ENCODE measurements around the gene OSBP2.
A peak's percentile ranks its signal among the peaks of the same experiment; 100 is the strongest.
"Not testable (repeated sequence)": the region's sequence is repeated elsewhere in the genome, so short reads cannot be mapped to it uniquely, and the experiment has no call there.

OSBP2 gene

GRCh38 chr22:30679895-30680690 is 14.6 kb upstream of the OSBP2 start:
- not testable (repeated sequence) for DNase-seq

- DNase-seq, result no peak
Measured at GRCh38 chr22:30680991-30681770, 13.5 kb upstream of the OSBP2 start.

DNA sequence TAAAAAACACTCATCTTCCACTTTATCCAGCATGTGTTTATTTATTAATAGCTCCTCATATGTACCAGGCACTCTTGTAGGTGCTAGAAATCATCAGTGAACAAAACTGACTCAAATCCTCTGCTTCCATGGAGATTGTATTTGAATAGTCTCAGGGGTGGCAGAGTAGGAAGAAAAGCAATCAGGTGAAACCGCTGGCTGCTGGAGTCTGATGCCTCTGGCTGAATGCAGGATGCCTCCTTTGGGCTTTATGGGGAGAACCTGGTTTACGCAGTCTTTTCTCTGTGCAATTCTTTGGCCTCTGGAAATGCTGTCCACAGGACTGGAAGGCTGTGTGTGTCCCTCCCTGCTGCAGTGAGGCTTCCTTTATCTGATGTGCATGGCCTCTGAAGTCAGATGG is 12.8 kb upstream of the OSBP2 start:
- no peak for DNase-seq

DNA sequence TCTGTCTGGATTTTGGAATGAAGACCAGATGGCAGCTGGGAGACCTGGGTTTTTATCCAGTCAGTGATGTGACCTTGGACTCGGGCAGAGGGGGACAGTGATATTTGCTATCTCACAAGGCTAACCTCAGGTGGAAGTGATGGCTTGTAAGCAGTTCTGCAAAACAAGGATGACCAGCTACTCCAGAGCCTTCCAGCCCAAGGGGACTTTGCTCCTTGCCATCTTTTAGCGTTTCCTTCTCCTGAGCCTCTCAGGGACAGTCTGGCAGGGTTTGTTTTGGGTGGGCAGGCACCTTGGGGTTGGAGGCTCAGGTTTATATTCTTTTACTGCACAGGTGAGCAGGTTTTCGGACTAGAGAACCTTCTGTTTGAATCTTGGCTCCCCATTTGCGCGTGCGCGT is 9.5 kb upstream of the OSBP2 start:
- DNase-seq, result no peak

DNA sequence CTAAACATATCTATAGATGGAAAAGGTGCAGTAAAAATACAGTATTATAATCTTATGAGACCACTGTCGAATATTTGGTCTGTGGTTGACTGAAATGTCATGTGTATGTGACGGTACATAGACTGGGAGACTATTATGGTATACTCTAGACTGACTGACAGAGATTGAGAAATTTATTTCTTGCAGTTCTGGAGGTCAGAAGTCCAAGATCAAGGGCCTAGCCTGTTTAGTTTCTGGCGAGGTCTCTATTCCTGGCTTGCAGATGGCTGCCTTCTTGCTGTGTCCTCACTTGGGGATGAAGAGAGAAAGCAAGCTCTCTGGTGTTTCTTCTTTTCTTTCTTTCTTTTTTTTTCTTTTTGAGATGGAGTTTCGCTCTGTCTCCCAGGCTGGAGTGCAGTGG is 7.3 kb upstream of the OSBP2 start:
- no peak for DNase-seq

- DNase-seq, result no peak
Measured at GRCh38 chr22:30689622-30690021, 5.1 kb upstream of the OSBP2 start.

- DNase-seq, result no peak
Measured at GRCh38 chr22:30691204-30691603, 3.5 kb upstream of the OSBP2 start.

DNA sequence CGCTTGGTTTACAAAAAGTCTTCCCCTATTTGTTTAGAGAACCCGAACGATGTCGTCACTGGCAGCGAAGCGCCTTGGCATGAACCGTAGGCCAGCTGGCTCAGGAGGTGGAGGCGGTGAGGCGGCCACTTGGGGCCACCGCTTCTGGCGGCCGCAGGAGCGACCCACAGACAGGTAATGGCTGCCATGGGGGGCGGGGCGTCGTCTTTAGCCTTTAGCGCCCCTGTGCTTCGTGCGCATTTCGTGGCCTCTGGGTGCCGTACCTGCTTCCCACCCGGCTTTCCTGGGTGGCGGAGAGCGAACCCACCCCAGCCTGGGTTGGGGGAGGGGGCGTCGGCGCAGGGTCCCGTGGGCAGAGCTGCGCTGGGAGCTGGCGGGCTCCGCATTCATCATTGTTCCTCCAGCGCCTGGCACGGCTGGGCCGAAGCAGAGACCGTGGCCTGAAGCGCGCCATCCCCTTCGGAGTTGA is 469 bp upstream of the OSBP2 start:
- peak; percentile 10 to 30 (median 18) for DNase-seq

DNA sequence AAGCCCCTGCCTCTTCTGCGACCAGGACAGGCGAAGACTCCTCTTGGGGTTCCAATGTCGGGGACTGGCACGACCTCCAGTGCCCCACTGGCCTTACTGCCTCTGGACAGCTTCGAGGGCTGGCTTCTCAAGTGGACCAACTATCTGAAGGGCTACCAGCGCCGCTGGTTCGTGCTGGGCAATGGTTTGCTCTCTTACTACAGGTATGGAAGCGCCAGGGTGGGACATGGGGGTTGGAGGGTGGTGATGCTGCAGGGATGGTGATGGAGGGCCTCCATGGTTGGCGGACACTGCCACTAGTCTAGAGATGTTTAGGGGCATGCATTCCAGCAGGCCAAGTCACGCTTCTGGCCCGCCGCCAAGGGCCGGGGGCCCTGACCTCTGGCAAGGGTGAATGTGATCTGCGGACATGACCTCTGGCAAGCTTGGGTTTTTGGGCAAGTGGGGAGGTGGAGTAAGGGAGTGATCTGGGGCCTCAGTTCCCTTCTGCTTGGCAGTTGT is 727 bp downstream of the OSBP2 start:
- DNase-seq, result no peak

DNA sequence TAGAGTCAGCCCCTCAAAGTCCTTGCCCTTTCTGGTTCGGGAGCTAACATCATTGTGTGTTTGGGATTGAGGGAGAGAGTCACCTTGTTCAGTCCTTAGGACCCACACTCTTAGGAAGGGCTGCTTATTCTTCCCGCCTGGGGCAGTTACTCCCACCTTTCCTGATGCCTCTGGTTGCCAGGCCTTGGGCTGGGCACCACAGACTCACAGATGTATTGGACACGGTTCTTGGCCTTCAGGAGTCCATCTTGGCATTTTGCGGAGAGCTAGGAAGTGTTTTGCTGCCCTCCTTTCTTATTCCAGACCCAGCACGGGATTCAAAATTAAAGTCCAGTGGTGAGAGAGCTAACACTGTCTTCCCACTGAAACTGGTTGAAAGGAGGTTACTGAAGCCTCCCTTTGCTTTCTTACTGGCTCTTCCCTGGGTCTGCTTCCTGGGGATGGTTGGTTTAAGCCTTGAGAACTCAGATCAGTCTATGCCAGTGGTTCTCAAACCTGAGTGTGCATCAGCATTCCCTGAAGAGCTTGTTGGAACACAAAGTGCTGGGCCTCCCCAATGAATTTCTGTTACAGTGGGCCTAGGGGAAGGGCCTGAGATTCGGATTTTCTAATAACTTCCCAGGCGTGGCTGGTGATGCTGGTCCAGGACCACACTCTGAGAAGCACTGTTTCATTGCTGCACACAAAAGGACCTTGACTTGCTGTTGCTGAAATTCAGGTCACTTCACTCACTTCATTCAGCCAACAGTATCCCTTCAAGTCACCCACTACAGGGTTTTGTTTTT is 1.4 kb downstream of the OSBP2 start:
- no peak for DNase-seq

DNA sequence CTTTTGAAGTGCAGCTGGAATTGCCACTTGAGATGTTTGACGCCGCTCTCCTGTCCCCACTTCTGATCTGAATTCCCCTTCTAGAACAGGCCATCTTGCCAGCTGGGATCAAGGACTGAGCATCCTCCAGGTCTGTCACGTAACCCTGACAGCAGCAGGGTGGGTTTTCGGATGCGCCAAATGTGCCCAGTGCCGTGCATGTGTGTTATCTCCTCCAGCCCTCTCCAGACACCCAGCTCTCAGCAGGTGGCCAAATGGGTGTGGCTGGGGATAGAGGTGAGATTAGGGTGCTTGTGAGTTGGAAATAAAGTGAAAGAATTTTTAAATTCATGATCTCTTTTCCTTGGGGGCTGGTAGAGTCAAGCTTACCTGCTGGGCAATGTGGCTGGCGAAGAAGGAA is 3.3 kb downstream of the OSBP2 start:
- no peak for DNase-seq

GRCh38 chr22:30701872-30702271 is 7.2 kb downstream of the OSBP2 start:
- no peak for DNase-seq

DNA sequence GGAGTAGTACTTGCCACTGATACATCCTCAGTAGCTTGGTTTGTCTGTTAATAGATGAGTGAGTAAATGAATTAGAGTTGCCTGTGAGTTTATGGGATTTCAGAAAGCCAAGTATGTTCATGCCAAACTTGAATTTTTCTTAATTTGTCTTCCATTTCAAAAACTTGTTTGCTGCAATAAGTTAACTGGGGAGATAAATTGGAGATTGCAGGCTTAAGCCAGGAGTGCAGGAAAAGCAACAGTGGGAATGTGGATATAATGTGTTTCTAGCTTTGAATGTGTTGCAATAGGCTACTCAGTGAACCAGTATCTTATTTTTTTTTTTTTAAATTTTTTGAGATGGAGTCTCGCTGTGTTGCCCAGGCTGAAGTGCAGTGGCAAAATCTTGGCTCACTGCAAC is 8.2 kb downstream of the OSBP2 start:
- no peak for DNase-seq

GRCh38 chr22:30704978-30705377 is 10.3 kb downstream of the OSBP2 start:
- no peak for DNase-seq

DNA sequence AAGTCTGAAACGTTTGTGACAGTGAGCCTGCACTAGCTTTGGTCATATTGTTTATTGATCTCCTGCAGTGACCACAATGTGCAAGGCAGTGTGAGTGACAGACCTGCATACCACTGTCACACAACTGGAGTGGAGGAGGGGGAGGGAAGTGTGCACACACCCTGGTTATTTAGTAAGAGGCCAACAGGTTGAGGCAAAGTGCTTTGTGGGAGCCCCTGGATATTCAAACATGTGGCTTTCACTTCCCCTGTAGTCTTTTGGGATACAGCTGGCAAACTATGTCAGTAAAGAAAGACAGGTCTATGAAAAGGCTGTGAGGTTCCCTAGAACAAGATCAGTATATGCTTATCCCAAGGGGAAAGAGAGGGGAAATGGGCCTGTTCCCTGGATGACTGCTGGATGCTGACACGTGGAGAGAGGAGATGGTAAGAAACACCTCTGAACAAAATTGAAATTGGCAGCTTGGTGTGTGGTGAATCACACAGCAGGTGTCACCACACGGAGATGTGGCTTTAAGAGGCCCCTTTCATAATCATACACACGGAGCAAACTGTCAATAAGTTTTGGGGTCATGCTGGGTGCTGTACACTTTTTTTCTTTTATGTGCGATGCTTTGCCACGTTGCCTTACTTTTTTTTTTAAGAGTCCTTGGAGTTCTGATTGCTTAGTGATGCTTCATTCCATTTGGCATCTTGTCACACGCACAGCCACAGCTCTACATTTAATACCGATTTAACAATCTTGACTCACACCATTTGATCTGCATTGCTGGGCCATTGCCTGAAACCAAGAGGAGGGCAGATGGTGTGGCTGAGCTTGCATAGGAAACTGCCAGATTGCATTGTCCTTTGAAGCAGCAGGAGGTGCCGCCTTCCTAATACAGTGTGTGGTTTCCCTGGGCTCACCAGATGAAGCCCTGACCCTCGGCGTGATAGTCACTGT is 11.3 kb downstream of the OSBP2 start:
- DNase-seq, result no peak

- peak in 1 of 4 experiments; percentile 19 for DNase-seq
Measured at GRCh38 chr22:30709980-30710379, 15.3 kb downstream of the OSBP2 start.

DNA sequence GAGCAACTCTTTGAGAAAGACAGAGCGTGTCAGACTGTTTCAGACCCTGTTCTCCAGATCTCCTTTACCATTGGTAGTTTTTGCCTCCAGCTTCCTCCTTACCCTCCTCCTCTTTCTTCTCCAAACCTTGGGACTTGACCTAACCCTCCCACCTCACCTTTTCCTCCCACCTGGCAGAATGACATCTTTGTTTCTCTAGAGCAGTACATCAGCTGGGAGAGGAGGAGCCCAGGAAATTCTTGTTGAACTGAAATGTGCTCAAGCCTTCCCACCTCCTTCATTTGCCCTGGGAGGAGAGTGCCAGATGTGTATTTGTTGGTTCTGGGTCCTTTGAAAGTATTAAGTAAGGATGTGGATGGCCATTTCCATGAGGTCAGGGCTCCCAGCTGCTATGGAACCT is 17.4 kb downstream of the OSBP2 start:
- DNase-seq, result no peak

- DNase-seq, result no peak
Measured at GRCh38 chr22:30714062-30714461, 19.4 kb downstream of the OSBP2 start.

GRCh38 chr22:30717331-30717921 is 22.8 kb downstream of the OSBP2 start:
- no peak for DNase-seq

DNA sequence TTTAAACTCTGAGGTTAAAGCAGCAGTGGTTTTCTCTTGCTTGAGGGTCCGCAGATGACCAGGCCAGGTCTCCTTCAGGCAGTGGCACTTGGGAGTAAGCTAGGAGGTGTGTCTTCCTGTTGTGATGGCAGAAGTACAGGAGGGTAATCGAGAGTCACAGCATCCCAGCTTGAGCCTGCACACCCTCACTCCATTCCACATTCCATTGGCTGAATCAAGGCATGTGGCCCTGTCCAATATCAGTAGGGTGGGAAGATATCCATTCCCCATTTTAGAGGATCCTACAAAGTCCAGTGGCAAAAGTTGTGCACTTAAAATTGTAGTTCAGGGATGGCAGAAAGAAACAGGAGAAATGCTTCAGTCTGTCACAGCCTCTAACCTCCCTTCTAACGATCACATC is 23.3 kb downstream of the OSBP2 start:
- no peak for DNase-seq

GRCh38 chr22:30718491-30718890 is 23.8 kb downstream of the OSBP2 start:
- no peak for DNase-seq

- DNase-seq, result no peak
Measured at GRCh38 chr22:30718938-30719337, 24.3 kb downstream of the OSBP2 start.
